HepG2 (cell line): ENCODE data around the gene SLC10A1. TPM values are rescaled to one million over a fixed set of nuclear protein-coding genes. Genes with fewer than 3 reads are reported as not detected.

Source experiments
- EHMT2 ChIP-seq: fragments of 200-600 bp; sonication (generic); IDR thresholded peaks from 2 replicates; pipeline ENCODE4 v1.7.0; 2017; ENCODE audit warnings: antibody characterized with exemption, low read depth, low read length, borderline replicate concordance
- ERF ChIP-seq: IDR thresholded peaks from 2 replicates; pipeline ENCODE4 v1.6.1; 2018; ENCODE audit warnings: missing biosample characterization, missing genetic modification reagents
- IRX3 ChIP-seq: sonication (generic); formaldehyde crosslinking; IDR thresholded peaks from 2 replicates; pipeline ENCODE4 v1.8.1; 2023; ENCODE audit warnings: mild to moderate bottlenecking, low read depth, missing genetic modification reagents, borderline replicate concordance
- KAT2B ChIP-seq: fragments of 150-350 bp; IDR thresholded peaks from 2 replicates; pipeline ENCODE4 v1.6.1; 2014; ENCODE audit warnings: low read depth, low read length, borderline replicate concordance
- PATZ1 ChIP-seq: sonication (generic); formaldehyde crosslinking; IDR thresholded peaks from 2 replicates; pipeline ENCODE4 v1.4.0; 2020; ENCODE audit warnings: missing genetic modification reagents
- RORA ChIP-seq: sonication (generic); formaldehyde crosslinking; IDR thresholded peaks from 2 replicates; pipeline ENCODE4 v1.5.0; 2020; ENCODE audit warnings: mild to moderate bottlenecking, missing genetic modification reagents, moderate library complexity
- SIN3A ChIP-seq: IDR thresholded peaks from 2 replicates; pipeline ENCODE4 v1.6.1; 2011; ENCODE audit warnings: low read depth, mild to moderate bottlenecking, control low read depth, low read length, borderline replicate concordance
- SMARCE1 ChIP-seq: fragments of 450-650 bp; IDR thresholded peaks from 2 replicates; pipeline ENCODE4 v1.6.1; 2017; ENCODE audit warnings: borderline replicate concordance
- SNAPC4 ChIP-seq: sonication (generic); formaldehyde crosslinking; IDR thresholded peaks from 2 replicates; pipeline ENCODE4 v1.4.0; 2020; ENCODE audit warnings: mild to moderate bottlenecking, missing genetic modification reagents
- TFE3 ChIP-seq: IDR thresholded peaks from 2 replicates; pipeline ENCODE4 v1.6.1; 2016
- THAP11 ChIP-seq: IDR thresholded peaks from 2 replicates; pipeline ENCODE4 v1.6.1; 2016; ENCODE audit warnings: missing biosample characterization, missing genetic modification reagents
- YEATS4 ChIP-seq: sonication (generic); formaldehyde crosslinking; IDR thresholded peaks from 2 replicates; pipeline ENCODE4 v1.4.0; 2020; ENCODE audit warnings: missing genetic modification reagents, borderline replicate concordance
- ZFP37 ChIP-seq: sonication (generic); formaldehyde crosslinking; IDR thresholded peaks from 2 replicates; pipeline ENCODE4 v1.4.0; 2020; ENCODE audit warnings: missing genetic modification reagents, borderline replicate concordance
- ZGPAT ChIP-seq: IDR thresholded peaks from 2 replicates; pipeline ENCODE4 v1.6.1; 2016; ENCODE audit warnings: mild to moderate bottlenecking
- ZNF224 ChIP-seq: sonication (generic); formaldehyde crosslinking; IDR thresholded peaks from 2 replicates; pipeline ENCODE4 v1.5.0; 2020; ENCODE audit warnings: mild to moderate bottlenecking, missing genetic modification reagents
- ZNF251 ChIP-seq: sonication (generic); formaldehyde crosslinking; IDR thresholded peaks from 2 replicates; pipeline ENCODE4 v1.9.0; 2021; ENCODE audit warnings: mild to moderate bottlenecking, missing genetic modification reagents
- ZNF550 ChIP-seq: sonication (generic); formaldehyde crosslinking; IDR thresholded peaks from 2 replicates; pipeline ENCODE4 v1.4.0; 2020; ENCODE audit warnings: mild to moderate bottlenecking, missing genetic modification reagents, borderline replicate concordance
- ZNF790 ChIP-seq: sonication (generic); formaldehyde crosslinking; IDR thresholded peaks from 2 replicates; pipeline ENCODE4 v1.8.0; 2022; ENCODE audit warnings: missing genetic modification reagents, mild to moderate bottlenecking, borderline replicate concordance
- polyA plus RNA-seq, 8 experiments: library from polyadenylated mRNA; depleted of rRNA in 3 of 8; stranded (reverse) in 7 of 8; unstranded in 1 of 8; fragments of >200 nt; fragmentation: Illumina TruSeq in 4 of 8; extraction: Trizol in 4 of 8; gene quantifications; 2 replicates each; pipeline versions ENCODE4 v1.2.1 to v1.2.3, GENCODE V29; 2011 to 2016; ENCODE audit warnings: low read depth in 4 of 8, missing spikeins in 1 of 8, mixed read lengths in 1 of 8; ENCODE audit not compliant: insufficient read depth in 1 of 8
- total RNA-seq, 5 experiments: library from RNA; depleted of rRNA; stranded (reverse); fragments of >200 nt; fragmentation: Illumina TruSeq; extraction: Trizol; gene quantifications; 2 replicates each; pipeline ENCODE4 v1.2.3, GENCODE V29; 2016; ENCODE audit warnings: low read depth in 1 of 5

The SLC10A1 gene
- total and polyA plus RNA-seq, 2 of the 13 experiments (the other 11 are each of a cell fraction or from before 2014, with no cell fraction given), result 0.17 TPM; not detected in 1

GRCh38 chr14:69808919-69809808, 12.1 kb upstream of the SLC10A1 start (continued):
- TF ChIP-seq SNAPC4 (CRISPR knock-in tag), result no peak
- peak; percentile 93; the same call in 1 of the 2 replicates for TF ChIP-seq EHMT2
- peak; percentile 40; the same call in 1 of the 2 replicates for TF ChIP-seq THAP11 (CRISPR knock-in tag)
- TF ChIP-seq PATZ1 (CRISPR knock-in tag), result peak; percentile 59
- no peak for TF ChIP-seq IRX3 (CRISPR knock-in tag)
- no peak; the same call in 1 of the 2 replicates for TF ChIP-seq TFE3 (CRISPR knock-in tag)
- TF ChIP-seq ZNF790 (CRISPR knock-in tag), result 0 out of 2 replicates have a peak, but pooled peaks have one; percentile 54
- 0 out of 2 replicates have a peak, but pooled peaks have one; percentile 40 for TF ChIP-seq ZFP37
- peak; percentile 88 for TF ChIP-seq YEATS4 (CRISPR knock-in tag)
- peak; percentile 52; the same call in 1 of the 2 replicates for TF ChIP-seq KAT2B
- peak; percentile 84 for TF ChIP-seq ERF (CRISPR knock-in tag)
- TF ChIP-seq SMARCE1, result peak; percentile 83; the same call in 1 of the 2 replicates
- no peak for TF ChIP-seq ZNF550 (CRISPR knock-in tag)
- peak; percentile 87 for TF ChIP-seq ZGPAT (CRISPR knock-in tag)
- no peak for TF ChIP-seq SIN3A
- TF ChIP-seq ZNF224 (CRISPR knock-in tag), result no peak
- TF ChIP-seq RORA (CRISPR knock-in tag), result 0 out of 2 replicates have a peak, but pooled peaks have one; percentile 19
- no peak for TF ChIP-seq ZNF251 (CRISPR knock-in tag)
